Heart left ventricle (tissue), 16 donors: ENCODE data around the gene GGT5. TPM values are rescaled to one million over a fixed set of nuclear protein-coding genes. Genes with fewer than 3 reads are reported as not detected.
"Not testable (repeated sequence)": the region's sequence is repeated elsewhere in the genome, so short reads cannot be mapped to it uniquely, and the experiment has no call there.

ENCODE experiments used
- ATAC-seq, 4 donors: fragments of 200-7000 bp; cut with Tn5 transposase; one replicate each; pipeline ENCODE4 v1.9.1; 2020 to 2022; ENCODE audit warnings: moderate library complexity in 4 of 4, mild to moderate bottlenecking in 3 of 4, moderate number of reproducible peaks in 1 of 4
- DNase-seq, 5 donors: peaks; one replicate each; pipeline ENCODE4 v3.0.0-alpha.2; 2020
- H3K27ac ChIP-seq, 12 donors: fragments of 200-600 bp; sonication (generic) in 4 of 12; one replicate each; pipeline versions ENCODE4 v1.5.0 to v1.8.0; 2016 to 2022; ENCODE audit warnings: mild to moderate bottlenecking in 2 of 12
- H3K27me3 ChIP-seq, 9 donors: fragments of 200-600 bp; sonication (generic) in 2 of 9; one replicate each; pipeline versions ENCODE4 v1.5.1 to v1.8.0; 2016 to 2022; ENCODE audit warnings: mild to moderate bottlenecking in 3 of 9
- H3K36me3 ChIP-seq, 9 donors: fragments of 200-600 bp; sonication (generic) in 2 of 9; one replicate each; pipeline versions ENCODE4 v1.5.0 to v1.8.0; 2018 to 2022; ENCODE audit warnings: mild to moderate bottlenecking in 2 of 9
- H3K4me1 ChIP-seq, 12 donors: fragments of 200-600 bp; sonication (generic) in 4 of 12; one replicate each; pipeline versions ENCODE4 v1.5.0 to v1.8.0; 2016 to 2022; ENCODE audit warnings: mild to moderate bottlenecking in 3 of 12
- H3K4me3 ChIP-seq, 12 donors: fragments of 200-600 bp; sonication (generic) in 4 of 12; one replicate each; pipeline versions ENCODE4 v1.5.0 to v1.8.0; 2017 to 2022; ENCODE audit warnings: mild to moderate bottlenecking in 9 of 12, moderate library complexity in 4 of 12
- H3K9me3 ChIP-seq, 12 donors: fragments of 200-600 bp; sonication (generic) in 4 of 12; one replicate each; pipeline versions ENCODE4 v1.5.0 to v1.8.0; 2016 to 2022; ENCODE audit warnings: mild to moderate bottlenecking in 1 of 12
- CTCF ChIP-seq, 12 donors: fragments of 200-600 bp; sonication (generic) in 4 of 12; IDR thresholded peaks; one replicate each; pipeline versions ENCODE4 v1.5.0 to v1.8.0; 2018 to 2022; ENCODE audit warnings: antibody characterized with exemption in 12 of 12, mild to moderate bottlenecking in 5 of 12
- POLR2A ChIP-seq, 2 donors: fragments of 450-650 bp; IDR thresholded peaks; one replicate each; pipeline ENCODE4 v1.6.1; 2017; ENCODE audit warnings: antibody characterized with exemption in 2 of 2, mild to moderate bottlenecking in 2 of 2, moderate library complexity in 2 of 2
- WGBS, 4 donors: extraction: QIAGEN DNeasy Blood & Tissue Kit in 2 of 4; methylation state at CpG; one replicate each; pipeline versions ENCODE4 v1.1.5 to v1.1.7; 2013 to 2018; 5-methylcytosine and 5-hydroxymethylcytosine counted together
- intact Hi-C, 10 donors: fragments of 100-400 bp; cut with DNase I; formaldehyde crosslinking; loops; one replicate each; pipeline versions ENCODE4 v1.11.1 to v1.14.2; 2022
- polyA plus RNA-seq, 2 donors: library from polyadenylated mRNA; stranded (reverse); fragments of 200-250 nt; gene quantifications; one replicate each; pipeline ENCODE4 v1.2.3, GENCODE V29; 2013
- total RNA-seq, 9 donors: library from RNA; depleted of rRNA in 2 of 9; stranded (reverse); fragments of >200 nt in 2 of 9; fragmentation: NEBNext Ultra II Directional in 3 of 9; extraction: Animal tissue kit (Norgen Biotek cat#: 25700) in 3 of 9; gene quantifications; one replicate each; pipeline versions ENCODE4 v1.1.0 to v1.2.4, GENCODE V29; 2016 to 2023
- donor health status: ischemic (EF 13 %, LVEDD 7.1; RV severe dilation, severe dysfunction).
- donor health status: healthy with polysubstance abuse.
- donor health status: DM: no; HTN: yes; CAD: no.
- donor health status: DM: no; HTN: no; CAD: no.
- donor health status: ischemic (EF 25% LVEDD 6.9; RV normal size, moderate dysfunction).
- donor health status: ischemic (EF 25% LVEDD 5.7; RV mildly dilated, moderate dysfunction).
- donor health status: healthy.
- donor health status: DM: yes; HTN: yes; CAD: no.
- donor health status: ischemic (EF 35%, LVEDD 5.7; RV mildly dilated, moderate dysfunction).
- donor health status: nonischemic (EF 11% LVEDD 7.7; RV severe dilation, severe dysfunction).
- donor health status: DM: yes; HTN: yes; CAD: no.
- donor health status: PGD.
- donor health status: ischemic (EF 29% LVEDD 5.4; RV normal size, mild dysfunction).
- donor health status: nonischemic (EF 23%, LVEDD 6.1; RV moderate dilation, normal function).

Gene GGT5
- total and polyA plus RNA-seq, 11 donors = 6.1 to 71.5 (median 19.6) TPM

- DNase-seq (peak; percentile 87 to 93 (median 92)), ATAC-seq (peak; percentile 90 to 96 (median 94))
- no peak for TF ChIP-seq POLR2A (IDR thresholded peaks at IDR 0.05)
- TF ChIP-seq CTCF (IDR thresholded peaks at IDR 0.05) = peak; percentile 68 to 92 (median 84)
- H3K27ac ChIP-seq = peak overlapping the region; percentile 83 to 97 (median 88)
- intact Hi-C loops = loop anchor here (1.0 to 10.0 kb wide), 9 partner anchors 39 to 260 kb away; no protein-coding TSS in a partner anchor
- no peaks in the 10 kb centered on the region for H3K36me3 ChIP-seq
- no peaks in the 10 kb centered on the region for H3K27me3 ChIP-seq
- no peaks in the 10 kb centered on the region for H3K9me3 ChIP-seq
- WGBS, 4 donors = 16 to 42% (median 25%) methylated on average over 14 to 23 of the region's 23 CpGs
- peak overlapping the region in 1 of 12 donors; percentile 21 for H3K4me3 ChIP-seq
- H3K4me1 ChIP-seq = peaks cover 5 to 46% (median 31%) of the 10 kb centered on the region in 12 donors
Measured at GRCh38 chr22:24247564-24248344, 2.9 kb upstream of the GGT5 start.

GRCh38 chr22:24247011-24247507 is 2.2 kb upstream of the GGT5 start:
- TF ChIP-seq POLR2A (IDR thresholded peaks at IDR 0.05) = no peak
- no peak for TF ChIP-seq CTCF (IDR thresholded peaks at IDR 0.05)
- no peaks in the 10 kb centered on the region for H3K36me3 ChIP-seq
- no peak overlapping the region for H3K4me3 ChIP-seq
- ATAC-seq (peak in 1 of 4 donors; percentile 5), DNase-seq (no peak)
- no peaks in the 10 kb centered on the region for H3K27me3 ChIP-seq
- H3K27ac ChIP-seq = peak overlapping the region; percentile 83 to 97 (median 88)
- H3K9me3 ChIP-seq = no peaks in the 10 kb centered on the region
- H3K4me1 ChIP-seq = peaks cover 5 to 53% (median 36%) of the 10 kb centered on the region in 12 donors
- 53 to 71% (median 68%) methylated on average over 4 to 6 of the region's 6 CpGs for WGBS, 4 donors
- intact Hi-C loops = loop anchor here (1.0 to 10.0 kb wide), 9 partner anchors 38 to 260 kb away; no protein-coding TSS in a partner anchor

GRCh38 chr22:24245584-24246561 is 991 bp upstream of the GGT5 start:
- WGBS, 4 donors = 34 to 66% (median 44%) methylated on average over 9 to 18 of the region's 18 CpGs
- peak overlapping the region in 10 of 12 donors; percentile 9 to 65 (median 52) for H3K4me3 ChIP-seq
- peak; percentile 72 to 95 (median 89) for DNase-seq
- peaks cover 5 to 58% (median 37%) of the 10 kb centered on the region in 12 donors for H3K4me1 ChIP-seq
- H3K27me3 ChIP-seq, H3K36me3 ChIP-seq, H3K9me3 ChIP-seq: not testable (repeated sequence)
- peak; percentile 85 to 93 (median 88) for ATAC-seq
- H3K27ac ChIP-seq = peak overlapping the region; percentile 83 to 97 (median 88)
- peak in 1 of 2 donors; percentile 50 for TF ChIP-seq POLR2A (IDR thresholded peaks at IDR 0.05)
- intact Hi-C loops = loop anchor here in 9 of 10 donors (2.0 to 10.0 kb wide), 9 partner anchors 37 to 259 kb away; no protein-coding TSS in a partner anchor

GRCh38 chr22:24244144-24244787 is 616 bp downstream of the GGT5 start:
- no peak for TF ChIP-seq CTCF (IDR thresholded peaks at IDR 0.05)
- TF ChIP-seq POLR2A (IDR thresholded peaks at IDR 0.05) = no peak
- Histone ChIP-seq H3K4me3 (peak overlapping the region in 11 of 12 donors; percentile 21 to 65 (median 51)), H3K27me3 (no peaks in the 10 kb centered on the region), H3K27ac (peak overlapping the region; percentile 72 to 97 (median 86)), H3K4me1 (peaks cover 5 to 68% (median 38%) of the 10 kb centered on the region in 12 donors), H3K9me3 (no peaks in the 10 kb centered on the region), H3K36me3 (no peaks in the 10 kb centered on the region)
- peak; percentile 17 to 36 (median 22) for ATAC-seq
- peak in 3 of 5 donors; percentile 43 to 68 (median 65) for DNase-seq
- intact Hi-C loops = loop anchor here in 3 of 10 donors (2.0 to 10.0 kb wide), 3 partner anchors 37 to 139 kb away; no protein-coding TSS in a partner anchor
- 48 to 60% (median 55%) methylated on average over 18 to 19 of the region's 19 CpGs for WGBS, 4 donors

GRCh38 chr22:24243417-24243816 is 1.5 kb downstream of the GGT5 start:
- not testable (repeated sequence) for H3K36me3 ChIP-seq, H3K9me3 ChIP-seq, H3K27me3 ChIP-seq
- intact Hi-C loops = loop anchor here in 2 of 10 donors (5.0 to 10.0 kb wide), 2 partner anchors 36 to 139 kb away; no protein-coding TSS in a partner anchor
- WGBS, 4 donors = 24 to 56% (median 48%) methylated on average over 1 to 3 of the region's 3 CpGs
- H3K27ac ChIP-seq = peak overlapping the region in 10 of 12 donors; percentile 50 to 97 (median 72)
- peak in 2 of 5 donors; percentile 65 to 79 for DNase-seq
- H3K4me1 ChIP-seq = peaks cover 5 to 68% (median 38%) of the 10 kb centered on the region in 12 donors
- H3K4me3 ChIP-seq = peak overlapping the region in 10 of 12 donors; percentile 11 to 65 (median 52)
- peak in 1 of 4 donors; percentile 18 for ATAC-seq
